IPS-18a (cell line): Measurements from ENCODE around the gene PCDH15.

Source experiments
- H3K27ac ChIP-seq: one replicate; pipeline ENCODE4 v1.5.1; 2013; ENCODE audit warnings: low read length
- H3K27me3 ChIP-seq: one replicate; pipeline ENCODE4 v1.6.1; 2013; ENCODE audit warnings: mild to moderate bottlenecking, low read length; ENCODE audit not compliant: control insufficient read depth, insufficient read depth
- H3K36me3 ChIP-seq: one replicate; pipeline ENCODE4 v1.6.1; 2013; ENCODE audit warnings: low read depth, low read length; ENCODE audit not compliant: control insufficient read depth
- H3K4me1 ChIP-seq: one replicate; pipeline ENCODE4 v1.6.1; 2013; ENCODE audit warnings: low read depth, low read length; ENCODE audit not compliant: control insufficient read depth
- H3K4me3 ChIP-seq: one replicate; pipeline ENCODE4 v1.5.1; 2013; ENCODE audit warnings: low read length
- H3K9ac ChIP-seq: one replicate; pipeline ENCODE4 v1.6.1; 2013; ENCODE audit warnings: mild to moderate bottlenecking, low read length, moderate library complexity
- H3K9me3 ChIP-seq: one replicate; pipeline ENCODE4 v1.6.1; 2013; ENCODE audit warnings: low read depth, low read length; ENCODE audit not compliant: control insufficient read depth

Gene PCDH15

DNA sequence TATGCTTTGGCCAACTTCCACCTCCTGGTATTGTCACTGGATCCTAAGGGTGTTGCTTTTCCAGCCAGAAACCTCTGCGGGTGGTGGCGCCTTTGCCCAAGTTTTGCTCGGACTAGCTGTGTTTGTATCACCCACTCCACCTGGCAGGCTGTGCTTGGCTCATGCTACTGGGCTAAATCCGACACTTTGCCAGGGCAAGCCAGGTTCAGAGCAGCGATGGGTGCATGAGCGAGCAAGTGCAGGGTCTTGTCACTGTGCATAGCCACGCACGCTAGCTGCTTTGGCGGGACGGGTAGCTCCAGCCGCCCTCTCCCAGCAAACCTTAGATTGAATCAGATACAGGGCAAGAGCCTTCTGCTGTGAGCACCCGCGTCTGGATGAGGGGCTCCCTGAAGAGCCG, 737.5 kb downstream of the PCDH15 start:
- H3K9me3 ChIP-seq: no peaks in the 10 kb centered on the region
- no peak overlapping the region for H3K9ac ChIP-seq
- no peak overlapping the region for H3K4me3 ChIP-seq
- H3K27me3 ChIP-seq: no peaks in the 10 kb centered on the region
- H3K36me3 ChIP-seq: no peaks in the 10 kb centered on the region
- H3K4me1 ChIP-seq: no peaks in the 10 kb centered on the region
- no peak overlapping the region for H3K27ac ChIP-seq

DNA sequence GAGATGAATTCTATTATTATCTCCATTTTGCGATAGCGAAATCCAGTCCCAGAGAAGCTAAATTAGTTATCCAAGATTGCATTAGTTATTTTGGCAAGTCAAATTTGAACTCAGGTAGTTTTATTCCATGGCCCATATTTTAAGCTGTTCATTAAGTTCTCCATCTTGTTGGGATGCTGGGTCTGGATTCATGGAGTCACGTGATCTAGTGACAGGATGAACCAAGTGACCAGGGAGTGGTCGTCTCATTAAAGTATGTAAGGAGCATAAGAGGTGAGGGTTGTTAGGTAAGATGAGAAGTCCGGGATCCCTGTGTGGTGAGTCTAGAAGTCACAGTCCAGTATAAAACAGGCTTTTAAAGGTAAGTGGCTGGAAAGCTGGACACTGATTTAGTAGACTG, 740.5 kb downstream of the PCDH15 start:
- Histone ChIP-seq H3K9me3 (peaks cover 11% of the 10 kb centered on the region), H3K9ac (no peak overlapping the region), H3K4me1 (no peaks in the 10 kb centered on the region), H3K27ac (no peak overlapping the region), H3K36me3 (no peaks in the 10 kb centered on the region), H3K4me3 (no peak overlapping the region), H3K27me3 (no peaks in the 10 kb centered on the region)

DNA sequence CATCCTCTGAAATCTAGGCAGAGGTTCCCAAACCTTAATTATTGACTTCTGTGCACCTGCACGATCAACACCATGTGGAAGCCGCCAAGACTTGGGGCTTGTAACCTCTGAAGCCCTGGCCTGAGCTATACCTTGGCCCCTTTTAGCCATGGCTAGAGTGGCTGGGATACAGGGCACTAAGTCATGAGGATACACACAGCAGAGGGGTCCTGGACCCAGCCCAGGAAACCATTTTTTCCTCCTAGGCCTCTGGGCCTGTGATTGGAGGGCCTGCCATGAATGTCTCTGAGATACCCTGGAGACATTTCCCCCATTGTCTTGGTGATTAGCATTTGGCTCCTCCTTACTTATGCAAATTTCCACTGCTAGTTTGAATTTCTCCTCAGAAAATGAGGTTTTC, 743.7 kb downstream of the PCDH15 start:
- no peaks in the 10 kb centered on the region for H3K27me3 ChIP-seq
- no peak overlapping the region for H3K27ac ChIP-seq
- no peaks in the 10 kb centered on the region for H3K4me1 ChIP-seq
- no peak overlapping the region for H3K9ac ChIP-seq
- peaks cover 11% of the 10 kb centered on the region for H3K9me3 ChIP-seq
- no peak overlapping the region for H3K4me3 ChIP-seq
- no peaks in the 10 kb centered on the region for H3K36me3 ChIP-seq

DNA sequence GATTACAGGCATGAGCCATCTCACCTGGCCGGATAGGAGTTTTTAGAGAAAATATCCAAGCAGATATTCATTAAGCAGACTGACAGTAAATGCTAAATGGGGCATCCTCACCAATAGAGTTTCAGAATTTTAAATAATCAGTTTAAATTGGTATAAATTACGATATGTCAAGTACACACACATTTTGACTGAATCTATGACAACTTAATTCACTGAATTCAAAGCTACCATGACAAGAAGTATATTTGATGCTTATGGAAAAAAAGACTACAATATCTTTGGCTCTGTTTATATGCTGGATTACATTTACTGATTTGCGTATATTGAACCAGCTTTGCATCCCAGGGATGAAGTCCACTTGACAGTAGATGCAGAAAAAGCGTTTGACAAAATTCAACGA, 774.7 kb downstream of the PCDH15 start:
- no peaks in the 10 kb centered on the region for H3K4me1 ChIP-seq
- H3K27ac ChIP-seq: no peak overlapping the region
- no peaks in the 10 kb centered on the region for H3K36me3 ChIP-seq
- H3K27me3 ChIP-seq: no peaks in the 10 kb centered on the region
- H3K9me3 ChIP-seq: no peaks in the 10 kb centered on the region
- no peak overlapping the region for H3K9ac ChIP-seq
- H3K4me3 ChIP-seq: no peak overlapping the region

DNA sequence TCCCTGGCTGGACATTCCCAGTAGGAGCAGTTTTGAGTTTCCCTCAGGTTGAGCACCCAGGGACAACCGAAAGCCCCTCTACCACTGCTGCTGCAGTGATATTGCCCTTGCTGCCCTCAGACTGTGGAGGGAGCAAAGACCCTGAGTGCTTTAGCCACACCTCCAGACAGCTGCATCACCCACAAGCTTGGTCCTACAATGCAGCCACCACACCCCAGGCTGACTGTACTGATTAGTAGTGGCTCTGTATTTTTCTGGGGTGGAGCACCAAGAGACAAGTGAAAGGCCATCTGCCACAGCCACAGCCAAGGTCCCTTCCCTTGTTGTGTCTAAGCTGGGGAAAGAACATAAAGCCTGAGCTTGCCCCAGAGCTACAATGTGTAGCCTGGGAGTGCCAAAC, 789.9 kb downstream of the PCDH15 start:
- Histone ChIP-seq H3K27ac (no peak overlapping the region), H3K4me1 (no peaks in the 10 kb centered on the region), H3K4me3 (no peak overlapping the region), H3K36me3 (no peaks in the 10 kb centered on the region), H3K27me3 (no peaks in the 10 kb centered on the region), H3K9me3 (no peaks in the 10 kb centered on the region), H3K9ac (no peak overlapping the region)

DNA sequence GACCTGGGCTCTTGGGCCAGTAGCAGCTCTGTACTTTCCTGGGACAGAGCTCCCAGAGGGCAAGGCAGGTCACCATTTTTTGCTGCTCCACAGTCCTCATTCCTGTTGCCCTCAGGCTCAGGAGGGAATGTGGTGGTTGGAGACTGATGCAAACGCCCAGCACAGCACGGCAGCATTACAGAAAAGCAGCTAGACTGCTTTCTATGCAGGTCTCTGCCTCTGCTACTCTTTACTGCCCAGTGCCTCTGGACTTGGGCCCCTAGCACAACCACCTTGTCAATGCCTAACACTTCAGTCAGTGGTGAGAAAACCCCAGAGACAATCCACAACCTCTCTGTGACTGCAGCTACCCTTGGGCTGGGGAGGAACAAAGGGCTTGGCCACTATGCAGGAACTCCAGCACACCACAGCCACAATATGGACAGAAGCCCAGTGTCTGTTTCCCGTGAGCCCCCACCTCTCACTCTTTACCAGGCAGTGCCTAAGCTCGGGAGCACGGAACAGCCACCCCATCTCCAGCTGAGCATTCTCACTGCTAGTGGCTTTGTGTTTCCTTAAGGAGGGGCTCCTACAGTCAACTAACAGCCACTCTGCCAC, 790.6 kb downstream of the PCDH15 start:
- H3K4me3 ChIP-seq: no peak overlapping the region
- H3K27me3 ChIP-seq: no peaks in the 10 kb centered on the region
- no peak overlapping the region for H3K9ac ChIP-seq

DNA sequence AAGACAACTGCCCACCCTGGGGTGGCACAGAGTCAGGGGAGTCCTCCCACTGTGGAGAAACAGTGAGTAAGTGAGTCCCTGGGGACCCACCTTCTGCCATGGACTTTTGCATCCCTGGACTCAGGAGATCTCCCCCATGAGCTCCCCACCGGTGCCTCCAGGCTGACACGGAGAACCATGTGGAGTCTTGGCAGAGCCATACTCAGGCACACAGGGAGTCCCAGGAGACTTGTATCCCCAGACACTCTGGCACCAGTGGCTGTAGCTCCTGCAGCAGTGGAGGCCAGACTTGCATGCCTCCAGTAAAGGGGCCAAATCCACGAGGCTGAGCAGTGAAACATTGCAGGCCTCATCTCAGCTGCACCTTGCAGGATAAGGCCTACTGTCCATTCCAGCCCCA, 791.4 kb downstream of the PCDH15 start:
- Histone ChIP-seq H3K36me3 (no peaks in the 10 kb centered on the region), H3K9ac (no peak overlapping the region), H3K4me1 (no peaks in the 10 kb centered on the region), H3K27ac (no peak overlapping the region), H3K9me3 (no peaks in the 10 kb centered on the region), H3K4me3 (no peak overlapping the region), H3K27me3 (no peaks in the 10 kb centered on the region)

More for the DNA sequence above, 790.6 kb downstream of the PCDH15 start:
- Histone ChIP-seq H3K4me1 (no peaks in the 10 kb centered on the region), H3K9me3 (no peaks in the 10 kb centered on the region), H3K27ac (no peak overlapping the region), H3K36me3 (no peaks in the 10 kb centered on the region)

DNA sequence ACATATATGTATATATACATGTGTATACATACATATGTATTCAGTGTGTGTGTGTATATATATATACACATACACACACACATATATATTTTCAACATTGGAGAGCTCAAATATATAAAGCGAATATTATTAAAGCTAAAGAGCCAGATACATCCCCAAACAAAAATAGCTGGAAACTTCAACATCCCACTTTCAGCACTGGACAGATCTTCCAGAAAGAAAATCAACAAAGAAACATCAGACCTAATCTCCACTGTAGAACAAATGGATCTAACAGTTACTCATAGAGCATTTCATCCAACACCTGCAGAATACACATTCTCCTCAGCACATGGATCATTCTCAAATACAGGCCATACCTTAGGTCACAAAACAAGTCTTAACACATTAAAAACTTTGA, 799.0 kb downstream of the PCDH15 start:
- Histone ChIP-seq H3K9ac (no peak overlapping the region), H3K4me3 (no peak overlapping the region), H3K9me3 (no peaks in the 10 kb centered on the region), H3K4me1 (no peaks in the 10 kb centered on the region), H3K27me3 (no peaks in the 10 kb centered on the region), H3K27ac (no peak overlapping the region), H3K36me3 (no peaks in the 10 kb centered on the region)

DNA sequence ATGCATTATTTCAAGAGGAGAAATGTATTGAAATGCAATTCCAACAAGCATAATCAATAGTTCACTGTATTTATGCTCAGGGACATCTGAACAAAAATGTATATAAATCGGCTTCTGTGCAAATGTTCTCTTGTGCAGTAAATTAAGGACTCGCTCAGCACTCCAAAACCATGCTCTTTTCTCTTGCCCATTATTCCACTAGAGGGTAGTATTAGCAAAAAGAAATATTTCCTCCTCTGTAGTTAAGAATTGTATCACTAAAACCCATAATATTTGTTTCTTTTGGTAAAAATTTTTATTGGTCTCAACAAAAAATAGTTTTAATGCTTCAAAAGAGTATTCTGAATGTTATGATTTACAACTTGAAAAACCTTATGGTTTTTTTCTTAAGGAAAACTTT, 803.1 kb downstream of the PCDH15 start:
- Histone ChIP-seq H3K9ac (no peak overlapping the region), H3K27ac (no peak overlapping the region), H3K27me3 (no peaks in the 10 kb centered on the region), H3K9me3 (no peaks in the 10 kb centered on the region), H3K4me3 (no peak overlapping the region), H3K36me3 (no peaks in the 10 kb centered on the region), H3K4me1 (no peaks in the 10 kb centered on the region)

DNA sequence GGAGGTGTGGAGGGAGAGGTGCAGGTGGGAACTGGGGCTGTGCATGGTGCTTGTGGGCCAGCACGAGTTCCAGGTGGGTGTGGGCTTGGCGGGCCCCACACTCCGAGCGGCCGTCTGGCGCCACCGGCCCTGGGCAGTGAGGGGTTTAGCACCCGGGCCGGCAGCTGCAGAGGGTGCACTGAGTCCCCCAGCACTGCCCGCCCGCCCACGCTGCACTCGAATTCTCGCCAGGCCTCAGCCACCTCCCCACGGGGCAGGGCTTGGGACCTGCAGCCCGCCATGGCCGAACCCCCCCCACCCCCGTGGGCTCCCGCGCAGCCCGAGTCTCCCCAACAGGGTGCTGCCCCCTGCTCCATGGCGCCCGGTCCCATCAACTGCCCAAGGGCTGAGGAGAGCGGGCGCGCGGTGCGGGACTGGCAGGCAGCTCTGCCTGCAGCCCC, 810.2 kb downstream of the PCDH15 start:
- H3K36me3 ChIP-seq: no peaks in the 10 kb centered on the region
- no peak overlapping the region for H3K4me3 ChIP-seq
- H3K9me3 ChIP-seq: no peaks in the 10 kb centered on the region
- no peaks in the 10 kb centered on the region for H3K27me3 ChIP-seq
- H3K4me1 ChIP-seq: no peaks in the 10 kb centered on the region
- no peak overlapping the region for H3K9ac ChIP-seq
- H3K27ac ChIP-seq: no peak overlapping the region

DNA sequence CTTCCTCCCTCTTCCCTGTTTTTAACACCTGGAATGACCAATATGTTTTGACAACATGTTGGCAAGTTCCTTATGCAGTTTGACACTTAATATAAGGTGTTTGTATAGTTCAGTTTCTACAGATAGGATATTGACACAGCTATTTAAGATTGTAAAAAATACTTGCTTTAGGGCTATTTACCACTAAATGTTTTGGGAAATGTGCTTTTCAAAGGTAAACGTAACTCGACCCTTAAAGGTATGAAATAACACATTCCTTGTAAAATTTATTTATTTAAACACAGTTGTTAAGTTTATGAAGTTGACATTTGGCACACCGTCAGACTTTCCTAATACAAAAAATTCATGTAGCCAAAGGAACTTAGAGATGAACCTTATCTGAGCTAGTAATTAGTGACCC, 817.6 kb downstream of the PCDH15 start:
- no peaks in the 10 kb centered on the region for H3K4me1 ChIP-seq
- H3K27ac ChIP-seq: no peak overlapping the region
- no peaks in the 10 kb centered on the region for H3K9me3 ChIP-seq
- H3K4me3 ChIP-seq: no peak overlapping the region
- H3K36me3 ChIP-seq: no peaks in the 10 kb centered on the region
- H3K9ac ChIP-seq: no peak overlapping the region
- no peaks in the 10 kb centered on the region for H3K27me3 ChIP-seq

DNA sequence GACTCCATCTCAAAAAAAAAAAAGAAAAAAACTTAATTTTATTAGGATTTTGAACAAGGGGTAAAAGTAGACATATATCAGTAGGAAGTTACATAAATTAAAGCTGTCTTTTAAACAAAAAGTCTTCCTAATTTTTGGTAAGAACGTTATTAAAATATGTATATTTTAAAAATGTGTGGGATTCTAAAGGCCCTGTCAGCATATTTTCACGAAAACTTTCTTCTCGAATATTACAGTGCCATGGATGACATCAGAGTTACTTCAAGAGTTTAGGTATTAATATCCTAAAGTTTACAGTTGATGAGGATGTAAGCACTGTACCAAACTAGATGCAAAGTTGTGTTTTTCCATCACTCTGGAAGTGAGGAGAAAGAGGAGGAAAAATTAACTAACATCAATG, 820.8 kb downstream of the PCDH15 start:
- Histone ChIP-seq H3K4me1 (no peaks in the 10 kb centered on the region), H3K36me3 (no peaks in the 10 kb centered on the region), H3K9ac (no peak overlapping the region), H3K9me3 (no peaks in the 10 kb centered on the region), H3K27ac (no peak overlapping the region), H3K27me3 (no peaks in the 10 kb centered on the region), H3K4me3 (no peak overlapping the region)
